GM23338 (cell line): ENCODE measurements around the gene CCDC138. TPM values are rescaled to one million over a fixed set of nuclear protein-coding genes. Genes with fewer than 3 reads are reported as not detected.

Experiments
- ATAC-seq: fragments of 200-7000 bp; cut with Tn5 transposase; 3 replicates; pipeline ENCODE4 v1.9.1; 2020
- DNase-seq: peaks from one replicate; pipeline ENCODE4 v3.0.0-alpha.2; 2015; ENCODE audit warnings: low spot score
- H2AFZ ChIP-seq: fragments of 200-600 bp; sonication (generic); 2 replicates; pipeline ENCODE4 v1.8.0; 2016; ENCODE audit warnings: antibody characterized with exemption, mild to moderate bottlenecking, moderate library complexity
- H3F3A ChIP-seq: fragments of 200-600 bp; sonication (generic); replicated peaks from 2 replicates; pipeline ENCODE4 v1.8.0; 2017; ENCODE audit warnings: antibody characterized with exemption, mixed run types, low read depth
- H3K27ac ChIP-seq: fragments of 200-600 bp; sonication (generic); 2 replicates; pipeline ENCODE4 v1.6.1; 2016; ENCODE audit warnings: low read depth
- H3K27me3 ChIP-seq: fragments of 200-600 bp; sonication (generic); 2 replicates; pipeline ENCODE4 v1.8.0; 2016; ENCODE audit warnings: mild to moderate bottlenecking, mixed run types, moderate library complexity; ENCODE audit not compliant: insufficient read depth
- H3K36me3 ChIP-seq: fragments of 200-600 bp; sonication (generic); 2 replicates; pipeline ENCODE4 v1.8.0; 2016; ENCODE audit warnings: mild to moderate bottlenecking; ENCODE audit not compliant: insufficient read depth
- H3K4me1 ChIP-seq: fragments of 200-600 bp; sonication (generic); 2 replicates; pipeline ENCODE4 v1.8.0; 2016; ENCODE audit warnings: mild to moderate bottlenecking, moderate library complexity; ENCODE audit not compliant: insufficient read depth
- H3K4me2 ChIP-seq: fragments of 200-600 bp; sonication (generic); 2 replicates; pipeline ENCODE4 v1.7.1; 2017; ENCODE audit warnings: mixed run types
- H3K4me3 ChIP-seq: fragments of 200-600 bp; sonication (generic); 2 replicates; pipeline ENCODE4 v1.6.1; 2016; ENCODE audit warnings: mixed run types
- H3K79me2 ChIP-seq: fragments of 200-600 bp; sonication (generic); replicated peaks from 2 replicates; pipeline ENCODE4 v1.8.0; 2017; ENCODE audit warnings: mild to moderate bottlenecking; ENCODE audit not compliant: insufficient read depth
- H3K9me2 ChIP-seq: fragments of 200-600 bp; sonication (generic); 2 replicates; pipeline ENCODE4 v1.8.0; 2017; ENCODE audit not compliant: insufficient read depth
- H4K20me1 ChIP-seq: fragments of 200-600 bp; sonication (generic); replicated peaks from 2 replicates; pipeline ENCODE4 v1.8.0; 2017; ENCODE audit warnings: mild to moderate bottlenecking; ENCODE audit not compliant: insufficient read depth
- H3K27ac Mint-ChIP-seq: 2 replicates; pipeline ENCODE4 v1.8.0; 2020; ENCODE audit warnings: inconsistent platforms, mild to moderate bottlenecking, moderate library complexity, mixed read lengths
- H3K27me3 Mint-ChIP-seq: 3 replicates; pipeline ENCODE4 v1.8.0; 2022; ENCODE audit warnings: low read depth, mild to moderate bottlenecking, moderate library complexity, mixed read lengths, inconsistent platforms; ENCODE audit not compliant: insufficient read depth, poor library complexity
- H3K36me3 Mint-ChIP-seq: 3 replicates; pipeline ENCODE4 v1.8.0; 2021; ENCODE audit warnings: low read depth, mild to moderate bottlenecking, inconsistent platforms, moderate library complexity, mixed read lengths
- H3K4me1 Mint-ChIP-seq: 3 replicates; pipeline ENCODE4 v1.8.0; 2020; ENCODE audit warnings: mild to moderate bottlenecking, inconsistent platforms, mixed read lengths
- H3K4me3 Mint-ChIP-seq: 3 replicates; pipeline ENCODE4 v1.8.0; 2021; ENCODE audit warnings: moderate library complexity, mild to moderate bottlenecking, inconsistent platforms, mixed read lengths
- H3K9me3 Mint-ChIP-seq: 3 replicates; pipeline ENCODE4 v1.8.0; 2020; ENCODE audit warnings: moderate library complexity, mild to moderate bottlenecking, inconsistent platforms, mixed read lengths
- CREB1 ChIP-seq: fragments of 250-450 bp; sonication (Bioruptor Pico); IDR thresholded peaks from 2 replicates; pipeline ENCODE4 v1.5.0; 2020; ENCODE audit warnings: low read depth, mild to moderate bottlenecking, moderate library complexity
- CTCF ChIP-seq, 2 experiments: fragments of 200-600 bp in 1 of 2; sonication (generic) in 1 of 2; conservative IDR thresholded peaks; 2 replicates each; pipeline versions ENCODE4 v1.5.1 to v1.6.1; 2016 to 2017; ENCODE audit warnings: antibody characterized with exemption in 2 of 2, low read depth in 2 of 2, mild to moderate bottlenecking in 2 of 2, moderate library complexity in 1 of 2
- ETS1 ChIP-seq: IDR thresholded peaks from 2 replicates; pipeline ENCODE4 v1.6.1; 2016; ENCODE audit warnings: antibody characterized with exemption
- EZH2 ChIP-seq: fragments of 200-600 bp; sonication (generic); IDR thresholded peaks from one replicate; pipeline ENCODE4 v1.8.0; 2017; ENCODE audit warnings: antibody characterized with exemption, mild to moderate bottlenecking, low read depth; ENCODE audit not compliant: unreplicated experiment
- EZH2phosphoT487 ChIP-seq: fragments of 200-600 bp; sonication (generic); IDR thresholded peaks from one replicate; pipeline ENCODE4 v1.8.1; 2018; ENCODE audit warnings: antibody characterized with exemption; ENCODE audit not compliant: unreplicated experiment
- JUNB ChIP-seq: IDR thresholded peaks from one replicate; pipeline ENCODE4 v1.6.1; 2016; ENCODE audit warnings: antibody characterized with exemption; ENCODE audit not compliant: unreplicated experiment
- NANOG ChIP-seq: IDR thresholded peaks from 2 replicates; pipeline ENCODE4 v1.6.1; 2016; ENCODE audit warnings: antibody characterized with exemption, borderline replicate concordance
- POLR2AphosphoS5 ChIP-seq: IDR thresholded peaks from 2 replicates; pipeline ENCODE4 v1.6.1; 2016; ENCODE audit warnings: antibody characterized with exemption, low read depth
- REST ChIP-seq: IDR thresholded peaks from one replicate; pipeline ENCODE4 v1.6.1; 2018; ENCODE audit warnings: antibody characterized with exemption; ENCODE audit not compliant: unreplicated experiment
- STAT1 ChIP-seq: IDR thresholded peaks from one replicate; pipeline ENCODE4 v1.6.1; 2016; ENCODE audit warnings: antibody characterized with exemption; ENCODE audit not compliant: unreplicated experiment
- ZNF114 ChIP-seq: fragments of 250-450 bp; sonication (Bioruptor Pico); IDR thresholded peaks from 2 replicates; pipeline ENCODE4 v1.5.0; 2020; ENCODE audit warnings: mild to moderate bottlenecking, moderate library complexity
- ZNF331 ChIP-seq: fragments of 250-450 bp; sonication (Bioruptor Pico); IDR thresholded peaks from 2 replicates; pipeline ENCODE4 v1.5.0; 2020; ENCODE audit warnings: low read depth, mild to moderate bottlenecking, moderate library complexity
- ZNF462 ChIP-seq: fragments of 250-450 bp; sonication (Bioruptor Pico); IDR thresholded peaks from 2 replicates; pipeline ENCODE4 v1.5.0; 2020; ENCODE audit warnings: mild to moderate bottlenecking, moderate library complexity
- polyA plus RNA-seq: library from polyadenylated mRNA; unstranded; fragments of >200 nt; fragmentation: Nextera tagmentation; extraction: Ambion mirVana; gene quantifications from 2 replicates; pipeline ENCODE4 v1.2.1, GENCODE V29; 2016
- total RNA-seq: library from RNA; depleted of rRNA; stranded (reverse); fragments of >200 nt; shearing (Covaris generic); gene quantifications from 2 replicates; pipeline ENCODE4 v1.2.3, GENCODE V29; 2014

CCDC138 gene
- total and polyA plus RNA-seq, 2 experiments from 2014 or later: 30.8 to 31.6 TPM

GRCh38 chr2:108778857-108779256 is 7.7 kb upstream of the CCDC138 start:
- DNase-seq: no peak
- H3K79me2 ChIP-seq: no peaks in the 10 kb centered on the region
- Mint-ChIP-seq H3K27ac (no peak overlapping the region), H3K9me3 (no peaks in the 10 kb centered on the region), H3K4me1 (no peaks in the 10 kb centered on the region), H3K27me3 (peaks cover 3% of the 10 kb centered on the region), H3K36me3 (peaks cover 51% of the 10 kb centered on the region), H3K4me3 (no peak overlapping the region)
- 0 out of 2 replicates have a peak, but pooled peaks cover 6% of the 10 kb centered on the region for H4K20me1 ChIP-seq
- no peak for ATAC-seq
- H3K4me2 ChIP-seq: no peak overlapping the region
- no peaks in the 10 kb centered on the region for H3K27me3 ChIP-seq
- no peaks in the 10 kb centered on the region for H3K9me2 ChIP-seq
- no peak overlapping the region for H2AFZ ChIP-seq
- no peak overlapping the region for H3K4me3 ChIP-seq
- TF ChIP-seq ZNF462: no peak
- TF ChIP-seq JUNB: no peak
- no peak for TF ChIP-seq REST
- no peak for TF ChIP-seq ZNF114 (CRISPR knock-in tag)
- TF ChIP-seq NANOG: no peak
- TF ChIP-seq ZNF331 (CRISPR knock-in tag): no peak
- TF ChIP-seq CREB1 (CRISPR knock-in tag): no peak
- TF ChIP-seq CTCF (conservative IDR thresholded peaks at IDR 0.05; ENCODE audit: low read depth in 2 of 2): no peak
- no peak for TF ChIP-seq EZH2phosphoT487
- TF ChIP-seq STAT1: no peak
- TF ChIP-seq EZH2: no peak
- no peak for TF ChIP-seq ETS1
- TF ChIP-seq POLR2AphosphoS5: no peak
- no peaks in the 10 kb centered on the region for H3K4me1 ChIP-seq
- peaks cover 52% of the 10 kb centered on the region; the same call in 1 of the 2 replicates for H3K36me3 ChIP-seq
- H3F3A ChIP-seq: no peaks in the 10 kb centered on the region
- H3K27ac ChIP-seq: no peak overlapping the region
